WERI-Rb-1 (cell line): ENCODE data around the gene PIGM.

Source experiments
- DNase-seq: peaks from one replicate; pipeline ENCODE4 v3.0.0-alpha.2; 2020
- H3K27ac ChIP-seq: fragments of 250-450 bp; sonication (Bioruptor Pico); 2 replicates; pipeline ENCODE4 v1.5.1; 2020; ENCODE audit warnings: mild to moderate bottlenecking, moderate library complexity
- H3K27me3 ChIP-seq: fragments of 250-450 bp; sonication (Bioruptor Pico); 2 replicates; pipeline ENCODE4 v1.5.1; 2021; ENCODE audit warnings: mild to moderate bottlenecking, low read depth, moderate library complexity; ENCODE audit not compliant: insufficient read depth, severe bottlenecking
- H3K36me3 ChIP-seq: fragments of 250-450 bp; sonication (Bioruptor Pico); 2 replicates; pipeline ENCODE4 v1.5.1; 2020; ENCODE audit warnings: mild to moderate bottlenecking, moderate library complexity
- H3K4me3 ChIP-seq: 2 replicates; pipeline ENCODE4 v1.5.1; 2011; ENCODE audit warnings: low read depth, mild to moderate bottlenecking, control low read depth, low read length
- H3K9me3 ChIP-seq: fragments of 250-450 bp; sonication (Bioruptor Pico); 2 replicates; pipeline ENCODE4 v1.5.1; 2021; ENCODE audit warnings: mild to moderate bottlenecking, moderate library complexity; ENCODE audit not compliant: severe bottlenecking
- TF ChIP-seq, protein P1 (sequence below): IDR thresholded peaks from 2 replicates; pipeline ENCODE4 v1.5.1; 2011; ENCODE audit warnings: low read depth, mild to moderate bottlenecking, control low read depth, inconsistent platforms, low read length

The PIGM gene

DNA sequence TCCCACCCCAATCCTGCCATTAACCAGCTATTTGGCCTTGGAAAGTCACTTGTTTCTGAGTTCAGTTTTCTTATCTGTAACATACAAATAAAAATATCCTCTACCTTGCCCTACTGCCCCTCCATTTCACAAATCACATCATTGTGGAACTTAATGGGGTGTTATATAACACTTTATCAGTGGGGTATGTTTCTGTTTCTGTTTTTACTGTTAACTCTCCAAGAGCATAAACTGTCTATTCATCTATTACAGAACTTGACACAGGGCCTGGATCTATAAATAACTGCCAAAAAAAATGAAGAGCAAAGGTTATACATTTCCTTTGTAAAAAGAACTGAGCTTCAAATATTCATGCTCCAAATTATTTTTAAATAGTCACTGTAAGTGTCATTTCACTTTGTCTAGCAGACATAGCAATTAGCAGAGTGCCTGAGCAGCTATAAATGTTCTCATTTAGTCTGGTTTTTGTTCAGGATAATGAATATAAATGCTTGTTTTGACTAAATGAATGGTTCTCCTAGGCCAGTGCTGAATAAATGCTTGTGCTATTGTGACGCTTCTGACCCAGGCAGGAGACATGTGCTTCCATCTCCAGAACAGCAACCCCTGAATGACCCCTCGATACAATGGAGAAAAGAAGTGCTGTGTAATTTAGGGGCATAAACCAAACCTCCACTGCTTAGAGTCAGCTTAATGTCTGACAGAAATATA lies 7.4 kb downstream of the PIGM start:
- Histone ChIP-seq H3K27me3 (peaks cover 25% of the 10 kb centered on the region), H3K27ac (no peak overlapping the region), H3K4me3 (no peak overlapping the region), H3K36me3 (no peaks in the 10 kb centered on the region), H3K9me3 (no peaks in the 10 kb centered on the region)
- no peak for DNase-seq
- TF ChIP-seq, protein P1, sequence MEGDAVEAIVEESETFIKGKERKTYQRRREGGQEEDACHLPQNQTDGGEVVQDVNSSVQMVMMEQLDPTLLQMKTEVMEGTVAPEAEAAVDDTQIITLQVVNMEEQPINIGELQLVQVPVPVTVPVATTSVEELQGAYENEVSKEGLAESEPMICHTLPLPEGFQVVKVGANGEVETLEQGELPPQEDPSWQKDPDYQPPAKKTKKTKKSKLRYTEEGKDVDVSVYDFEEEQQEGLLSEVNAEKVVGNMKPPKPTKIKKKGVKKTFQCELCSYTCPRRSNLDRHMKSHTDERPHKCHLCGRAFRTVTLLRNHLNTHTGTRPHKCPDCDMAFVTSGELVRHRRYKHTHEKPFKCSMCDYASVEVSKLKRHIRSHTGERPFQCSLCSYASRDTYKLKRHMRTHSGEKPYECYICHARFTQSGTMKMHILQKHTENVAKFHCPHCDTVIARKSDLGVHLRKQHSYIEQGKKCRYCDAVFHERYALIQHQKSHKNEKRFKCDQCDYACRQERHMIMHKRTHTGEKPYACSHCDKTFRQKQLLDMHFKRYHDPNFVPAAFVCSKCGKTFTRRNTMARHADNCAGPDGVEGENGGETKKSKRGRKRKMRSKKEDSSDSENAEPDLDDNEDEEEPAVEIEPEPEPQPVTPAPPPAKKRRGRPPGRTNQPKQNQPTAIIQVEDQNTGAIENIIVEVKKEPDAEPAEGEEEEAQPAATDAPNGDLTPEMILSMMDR = no peak

DNA sequence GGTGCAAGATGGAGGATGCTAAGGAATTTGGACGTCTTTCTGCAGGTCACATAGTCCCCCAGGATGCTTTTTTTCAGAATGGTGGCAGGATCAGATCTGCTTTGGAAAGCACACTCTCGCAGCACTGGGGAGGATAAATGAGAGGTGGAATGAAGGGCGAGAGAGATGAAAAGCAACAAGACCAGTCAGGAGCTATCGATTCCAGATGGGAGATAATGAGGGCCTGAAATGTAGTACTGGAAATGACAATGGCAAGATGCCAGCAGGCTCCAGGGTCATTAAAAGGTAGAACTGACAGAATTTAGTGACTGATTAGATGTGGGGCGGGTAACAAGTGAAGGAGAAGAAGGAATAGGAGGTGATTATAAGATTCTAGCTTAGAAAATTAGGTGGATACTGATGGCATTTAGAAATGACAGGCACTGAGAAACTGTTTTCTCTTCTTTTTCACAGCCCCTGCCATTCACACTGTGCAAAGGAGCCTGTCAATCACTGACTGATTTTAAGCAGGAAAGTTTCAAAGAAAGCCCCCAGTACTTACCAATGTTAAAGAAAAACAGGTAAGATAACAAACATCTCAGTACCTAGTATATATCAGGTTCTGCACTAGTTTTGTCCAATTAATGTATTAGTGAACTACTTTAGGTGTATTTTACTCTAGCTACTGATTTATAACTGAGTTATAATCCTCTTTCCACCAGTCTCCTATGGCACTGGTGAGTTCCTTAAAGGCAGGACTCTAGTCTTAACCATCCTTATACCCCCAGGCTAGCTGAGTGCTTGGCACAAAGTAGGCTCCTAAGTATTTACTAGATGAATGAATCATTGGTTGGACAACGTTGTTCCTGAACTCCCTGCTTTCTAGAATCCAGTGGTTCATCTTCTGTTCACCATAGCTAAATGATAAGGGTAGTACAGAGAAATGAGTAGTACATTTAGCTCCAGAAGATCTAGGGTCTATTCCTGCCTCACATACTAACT lies 9.2 kb downstream of the PIGM start:
- H3K27ac ChIP-seq = no peak overlapping the region
- no peaks in the 10 kb centered on the region for H3K36me3 ChIP-seq
- no peaks in the 10 kb centered on the region for H3K9me3 ChIP-seq
- no peak overlapping the region for H3K4me3 ChIP-seq
- H3K27me3 ChIP-seq = peaks cover 32% of the 10 kb centered on the region
- no peak for DNase-seq
- TF ChIP-seq, protein P1 = no peak

DNA sequence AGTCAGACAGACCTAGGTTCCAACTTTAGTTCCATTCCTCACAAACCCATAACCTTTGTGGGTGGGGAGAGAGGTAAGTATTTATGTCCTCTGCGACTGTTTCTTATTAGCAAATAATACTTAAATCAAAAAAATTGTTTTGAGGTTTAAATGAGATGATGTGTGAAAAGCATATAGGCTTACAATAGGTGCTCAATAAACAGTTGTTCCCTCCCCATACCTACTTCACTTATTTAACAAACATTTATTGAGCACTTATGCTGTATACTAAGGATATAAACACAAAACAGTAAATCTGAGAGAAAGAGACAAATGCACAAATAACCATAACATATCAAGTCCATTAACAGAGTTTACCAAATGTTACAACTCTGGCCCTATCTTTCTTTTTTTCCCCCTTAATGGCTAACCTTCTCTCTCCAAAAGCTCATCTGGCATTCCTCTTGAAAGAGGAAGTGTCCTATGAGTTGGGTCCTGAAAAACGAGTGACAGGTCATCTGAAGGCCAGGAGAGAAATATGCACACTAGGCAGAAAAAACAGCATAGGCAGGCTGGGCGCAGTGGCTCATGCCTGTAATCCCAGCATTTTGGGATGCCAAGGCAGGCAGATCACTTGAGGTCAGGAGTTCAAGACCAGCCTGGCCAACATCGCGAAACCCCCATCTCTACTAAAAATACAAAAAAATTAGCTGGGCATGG lies 10.3 kb downstream of the PIGM start:
- TF ChIP-seq, protein P1 = no peak
- no peak for DNase-seq

GRCh38 chr1:160020196-160020595 lies 11.6 kb downstream of the PIGM start:
- TF ChIP-seq, protein P1 = no peak
- DNase-seq = no peak
- H3K27ac ChIP-seq = no peak overlapping the region

More for the DNA sequence above, 10.3 kb downstream of the PIGM start:
- H3K27ac ChIP-seq = no peak overlapping the region
- no peaks in the 10 kb centered on the region for H3K9me3 ChIP-seq
- H3K4me3 ChIP-seq = no peak overlapping the region
- H3K36me3 ChIP-seq = no peaks in the 10 kb centered on the region
- H3K27me3 ChIP-seq = peaks cover 40% of the 10 kb centered on the region

DNA sequence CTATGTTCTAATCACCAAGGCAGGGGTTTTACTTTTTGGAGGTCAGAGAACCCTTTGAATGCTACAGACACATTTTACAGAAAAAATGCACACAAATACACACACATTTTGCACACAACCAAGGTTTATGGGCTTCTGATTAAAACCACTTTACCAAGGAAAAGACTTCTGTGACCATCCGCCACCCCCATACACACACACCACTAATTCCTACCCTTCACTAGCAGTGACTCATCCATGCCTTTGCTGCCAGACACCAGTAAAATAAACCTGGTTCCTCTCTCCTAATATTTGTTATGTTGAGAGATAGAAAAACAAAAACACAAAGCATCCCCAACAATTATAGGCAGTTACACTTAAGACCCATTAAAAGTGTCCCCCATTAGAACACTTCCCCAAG lies 12.9 kb downstream of the PIGM start:
- H3K4me3 ChIP-seq = no peak overlapping the region
- H3K27ac ChIP-seq = no peak overlapping the region
- H3K36me3 ChIP-seq = no peaks in the 10 kb centered on the region
- TF ChIP-seq, protein P1 = no peak
- no peaks in the 10 kb centered on the region for H3K9me3 ChIP-seq
- DNase-seq = no peak
- H3K27me3 ChIP-seq = peaks cover 44% of the 10 kb centered on the region

More at GRCh38 chr1:160020196-160020595, 11.6 kb downstream of the PIGM start:
- H3K9me3 ChIP-seq = no peaks in the 10 kb centered on the region
- H3K27me3 ChIP-seq = peaks cover 44% of the 10 kb centered on the region
- H3K36me3 ChIP-seq = no peaks in the 10 kb centered on the region
- H3K4me3 ChIP-seq = no peak overlapping the region
